Right renal cortex interstitium (tissue), 3 donors: ENCODE results near the gene SPACA7. TPM values are rescaled to one million over a fixed set of nuclear protein-coding genes. Genes with fewer than 3 reads are reported as not detected.

Source experiments
- DNase-seq, 3 donors: peaks; one replicate each; pipeline ENCODE4 v3.0.0-alpha.2; 2013; ENCODE audit warnings: low read depth in 3 of 3, low spot score in 2 of 3
- polyA plus RNA-seq, 3 donors: library from polyadenylated mRNA; unstranded; fragments of 120-200 nt; gene quantifications; one replicate each; pipeline ENCODE4 v1.2.1, GENCODE V29; 2013; ENCODE audit not compliant: insufficient read length in 3 of 3

Gene SPACA7
- polyA plus RNA-seq, 3 donors: not detected

DNA sequence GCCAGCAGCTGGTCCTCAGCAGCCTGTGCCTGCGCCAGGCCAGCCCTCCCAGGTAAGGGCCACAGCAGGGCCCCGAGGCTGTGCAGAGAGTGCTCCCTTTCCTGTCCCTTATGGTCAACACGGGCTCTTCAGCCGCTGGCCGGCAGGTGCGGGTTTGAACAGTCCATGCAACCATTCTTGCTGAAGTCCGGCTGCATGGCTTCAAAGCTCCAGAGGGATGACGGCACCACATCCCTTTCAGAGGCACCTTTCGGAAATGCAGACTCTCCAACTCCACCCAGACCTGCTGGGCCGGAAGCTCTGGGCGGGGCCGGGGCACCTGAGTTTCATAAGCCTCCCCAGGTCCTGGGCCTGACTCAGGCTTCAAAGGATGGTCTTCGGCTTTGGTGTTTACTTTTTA is 81.3 kb downstream of the SPACA7 start:
- DNase-seq: no peak

DNA sequence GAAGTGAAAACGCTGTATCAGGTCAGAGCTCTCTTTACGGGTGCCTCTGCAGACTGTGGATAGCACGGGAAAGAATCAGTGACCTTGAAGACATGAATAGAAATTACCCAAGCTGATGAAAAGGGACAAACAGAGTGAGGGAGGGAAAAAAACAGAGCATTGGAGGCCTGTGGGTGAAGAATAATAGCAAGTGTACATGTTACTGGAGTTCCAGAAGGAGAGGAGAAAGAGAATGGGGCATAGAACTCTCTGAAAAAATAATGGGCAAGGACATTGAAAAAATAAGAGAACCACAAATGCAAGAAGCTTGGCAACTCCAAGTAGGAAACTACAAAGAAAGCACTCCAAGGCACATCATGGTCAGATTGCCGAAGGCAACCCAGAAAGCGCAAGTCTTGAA is 86.3 kb downstream of the SPACA7 start:
- DNase-seq: no peak

- no peak for DNase-seq
Measured at GRCh38 chr13:112464720-112465119, 88.6 kb downstream of the SPACA7 start.

- DNase-seq: no peak
Measured at GRCh38 chr13:112465251-112466131, 89.3 kb downstream of the SPACA7 start.

DNA sequence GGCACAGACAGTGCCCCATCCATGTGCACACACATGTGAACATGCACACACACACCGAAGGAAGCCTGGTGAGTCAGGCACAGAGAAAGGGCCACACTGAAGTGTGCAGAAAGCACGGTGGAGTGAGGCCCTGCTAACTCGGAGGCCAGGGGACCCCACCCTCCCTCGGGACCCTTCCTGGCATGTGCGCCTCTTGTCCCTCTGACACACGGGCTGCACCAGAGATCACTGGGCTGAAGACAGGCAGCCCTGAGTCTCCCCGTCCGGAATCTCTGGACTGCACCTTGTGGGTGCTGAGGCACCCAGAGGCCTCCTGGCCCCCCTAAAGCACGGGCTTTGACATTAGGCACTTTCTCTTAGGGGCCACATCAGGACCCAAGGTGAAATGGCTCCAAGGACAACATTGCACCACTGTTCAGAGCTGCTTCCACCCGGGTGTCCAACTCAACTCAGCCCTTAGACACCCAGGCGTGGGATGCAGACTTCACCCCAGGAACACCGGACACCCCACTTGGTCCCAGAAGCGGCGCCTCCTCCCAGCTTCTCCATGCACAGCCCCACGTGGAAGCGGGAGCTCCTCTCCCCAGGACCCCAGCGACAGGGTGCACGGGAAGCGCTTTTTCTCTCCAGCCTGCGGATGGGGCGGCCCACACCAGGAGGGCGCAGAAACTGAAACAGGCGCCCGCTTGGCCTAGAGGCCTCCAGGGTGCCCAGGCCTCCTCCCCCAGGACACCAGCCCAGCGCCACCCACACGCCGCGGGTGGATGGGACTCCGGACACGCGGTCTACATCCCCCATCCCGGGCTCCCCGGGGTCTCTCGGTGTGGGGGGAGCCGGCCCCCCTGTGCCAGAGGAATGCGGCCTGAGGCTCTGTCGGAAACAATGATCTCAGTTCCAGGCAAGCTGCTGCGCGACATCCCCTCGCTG is 90.2 kb downstream of the SPACA7 start:
- DNase-seq: no peak

DNA sequence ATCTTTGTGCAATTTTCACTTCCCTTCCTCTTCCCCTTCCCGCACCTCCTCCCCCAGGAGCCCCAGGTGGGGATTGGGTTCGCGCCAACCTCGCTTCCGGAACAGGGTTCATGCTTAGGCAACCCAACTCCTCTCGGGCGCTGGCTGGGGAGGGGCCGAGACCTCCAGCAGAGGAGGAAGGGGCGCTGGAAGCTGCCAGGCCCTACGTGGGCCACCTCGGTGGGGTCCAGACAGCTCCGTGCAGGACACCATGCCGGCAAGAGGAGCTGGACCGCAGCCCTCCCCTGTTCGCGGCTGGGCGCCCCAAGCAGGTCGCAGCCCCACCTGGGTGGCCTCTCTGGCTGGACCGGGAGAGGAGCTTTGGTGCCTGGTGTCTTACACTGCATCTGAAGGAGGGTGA is 91.1 kb downstream of the SPACA7 start:
- DNase-seq: no peak

DNA sequence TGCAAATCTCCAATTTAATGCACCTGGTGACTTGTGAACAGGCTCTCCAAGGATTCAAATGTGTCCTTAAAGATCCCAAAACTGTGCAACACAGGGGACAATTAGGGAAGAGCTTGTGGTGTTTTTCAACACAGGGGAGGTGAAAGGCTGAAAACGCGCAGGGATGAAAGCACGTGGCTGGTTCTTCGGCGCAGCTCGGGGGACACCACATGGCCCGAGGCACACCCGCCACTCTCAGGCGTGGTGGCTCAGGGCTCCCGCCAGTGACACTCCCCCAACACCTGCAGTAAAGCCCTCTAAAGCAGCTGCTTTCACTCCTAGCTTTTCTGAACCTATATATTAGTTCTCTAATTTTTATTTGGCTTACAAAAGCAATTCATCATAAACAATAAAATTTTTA is 91.9 kb downstream of the SPACA7 start:
- DNase-seq: no peak

- no peak for DNase-seq
Measured at GRCh38 chr13:112469071-112469745, 93.1 kb downstream of the SPACA7 start.

- DNase-seq: no peak
Measured at GRCh38 chr13:112473818-112474217, 97.7 kb downstream of the SPACA7 start.

GRCh38 chr13:112474869-112475268 is 98.7 kb downstream of the SPACA7 start:
- DNase-seq: no peak

DNA sequence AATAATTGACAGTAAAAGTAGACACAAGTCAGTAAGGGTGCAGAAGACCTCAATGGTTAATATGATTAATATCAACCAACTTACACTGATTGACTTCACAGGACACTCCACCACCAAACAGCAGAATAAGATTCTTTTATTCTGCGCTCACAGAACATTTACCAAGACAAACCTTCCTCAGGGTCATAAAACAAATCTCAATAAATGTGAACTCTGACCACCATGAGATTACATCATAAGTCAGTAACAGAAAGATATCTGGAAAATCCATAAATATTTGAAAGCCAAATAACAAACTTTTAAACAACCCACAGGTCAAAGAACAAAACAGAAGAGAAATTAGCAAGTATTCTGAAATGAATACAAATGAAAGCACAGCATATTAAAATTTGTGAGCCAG is 99.7 kb downstream of the SPACA7 start:
- no peak for DNase-seq

- no peak for DNase-seq
Measured at GRCh38 chr13:112477070-112477619, 101.0 kb downstream of the SPACA7 start.

DNA sequence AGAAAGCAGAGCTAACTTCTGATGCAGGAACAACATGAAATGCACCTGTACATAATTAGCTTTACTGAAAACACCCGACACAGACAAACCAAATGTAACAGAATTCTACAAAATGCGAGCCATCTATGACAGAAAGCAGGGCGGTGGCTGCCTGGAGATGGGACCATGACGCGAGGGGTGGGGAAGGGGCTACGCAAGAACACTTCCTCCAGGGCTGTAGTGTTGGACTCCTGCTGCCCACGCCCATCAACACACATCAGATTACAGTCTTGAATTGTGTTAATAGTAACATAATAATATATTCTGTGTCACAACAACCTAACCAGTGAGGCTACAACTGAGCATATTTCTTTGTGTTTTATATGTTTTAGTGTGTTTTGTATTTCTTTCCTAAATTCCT is 103.2 kb downstream of the SPACA7 start:
- DNase-seq: no peak

GRCh38 chr13:112481458-112481857 is 105.3 kb downstream of the SPACA7 start:
- no peak for DNase-seq

- DNase-seq: no peak
Measured at GRCh38 chr13:112483299-112483698, 107.1 kb downstream of the SPACA7 start.

Other genes with a start within 250 kb of the SPACA7 start
- 10 to 100 TPM; 29.5 to 32.5 (median 30.7) TPM for gene TUBGCP3, start 211.8 kb downstream of the SPACA7 start, polyA plus RNA-seq